Astrocyte (in vitro differentiated cells and primary cell): ENCODE results near the gene HIPK2.

ENCODE experiments used
- CTCF ChIP-seq: IDR thresholded peaks from 2 replicates; pipeline ENCODE4 v1.5.1; 2011; ENCODE audit warnings: low read depth, mild to moderate bottlenecking, inconsistent platforms, low read length, moderate library complexity; ENCODE audit not compliant: insufficient read depth
- EZH2 ChIP-seq: IDR thresholded peaks from 2 replicates; pipeline ENCODE4 v1.6.1; 2012; ENCODE audit warnings: mild to moderate bottlenecking, low read length, inconsistent platforms; ENCODE audit not compliant: insufficient read depth

- TF ChIP-seq CTCF = no peak
- TF ChIP-seq EZH2 = no peak
Measured at GRCh38 chr7:139576179-139576973, 201.4 kb downstream of the HIPK2 start.
